HG03135 (cell line): ENCODE measurements around the gene TANGO6.
"Not testable (repeated sequence)": the region's sequence is repeated elsewhere in the genome, so short reads cannot be mapped to it uniquely, and the experiment has no call there.

Experiments used
- ATAC-seq: cut with Tn5 transposase; IDR thresholded peaks from one replicate; pipeline ENCODE4 v1.9.1; 2021; ENCODE audit warnings: mild to moderate bottlenecking, moderate library complexity; ENCODE audit not compliant: unreplicated experiment

TANGO6 gene

DNA sequence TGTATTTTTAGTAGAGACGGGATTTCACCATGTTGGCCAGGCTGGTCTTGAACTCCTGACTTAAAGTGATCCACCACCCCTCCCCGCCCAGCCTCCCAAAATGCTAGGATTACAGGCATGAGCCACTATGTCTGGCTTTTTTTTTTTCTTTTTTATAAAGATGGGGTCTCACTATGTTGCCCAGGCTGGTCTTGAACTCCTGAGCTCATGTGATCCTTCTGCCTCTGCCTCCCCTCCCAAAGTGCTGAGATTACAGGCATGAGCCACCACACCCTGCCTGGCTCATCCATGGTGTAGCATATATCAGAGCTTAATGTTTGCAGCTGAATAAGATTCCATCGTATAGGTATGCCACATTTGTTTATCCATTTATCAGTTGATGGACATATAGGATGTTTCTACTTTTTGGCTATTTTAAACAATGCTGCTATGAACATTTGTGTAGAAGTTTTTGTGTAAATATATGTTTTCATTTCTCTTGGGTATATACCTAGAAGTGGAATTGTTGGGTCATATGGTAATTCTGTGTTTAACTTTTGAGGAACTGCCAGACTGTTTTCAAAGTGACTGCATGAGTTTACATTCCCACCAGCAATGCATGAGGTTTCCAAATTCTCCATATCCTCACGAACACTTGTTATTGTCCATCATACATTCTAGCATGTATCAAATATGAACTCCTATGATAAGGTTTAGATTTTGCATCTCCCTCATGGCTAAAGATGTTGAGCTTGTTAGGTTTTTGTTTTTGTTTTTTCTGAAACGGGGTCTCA is 206.5 kb downstream of the TANGO6 start:
- no peak for ATAC-seq

DNA sequence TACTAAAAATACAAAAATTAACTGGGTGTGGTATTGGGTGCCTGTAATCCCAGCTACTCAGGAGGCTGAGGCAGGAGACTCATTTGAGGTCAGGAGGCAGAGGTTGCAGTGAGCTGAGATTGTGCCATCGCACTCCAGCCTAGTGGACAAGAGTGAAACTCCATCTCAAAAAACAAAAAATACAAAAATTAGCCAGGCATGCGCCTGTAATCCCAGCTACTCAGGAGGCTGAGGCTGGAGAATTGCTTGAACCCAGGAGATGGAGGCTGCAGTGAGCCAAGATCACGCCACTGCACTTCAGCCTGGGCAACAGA is 208.1 kb downstream of the TANGO6 start:
- ATAC-seq = not testable (repeated sequence)

DNA sequence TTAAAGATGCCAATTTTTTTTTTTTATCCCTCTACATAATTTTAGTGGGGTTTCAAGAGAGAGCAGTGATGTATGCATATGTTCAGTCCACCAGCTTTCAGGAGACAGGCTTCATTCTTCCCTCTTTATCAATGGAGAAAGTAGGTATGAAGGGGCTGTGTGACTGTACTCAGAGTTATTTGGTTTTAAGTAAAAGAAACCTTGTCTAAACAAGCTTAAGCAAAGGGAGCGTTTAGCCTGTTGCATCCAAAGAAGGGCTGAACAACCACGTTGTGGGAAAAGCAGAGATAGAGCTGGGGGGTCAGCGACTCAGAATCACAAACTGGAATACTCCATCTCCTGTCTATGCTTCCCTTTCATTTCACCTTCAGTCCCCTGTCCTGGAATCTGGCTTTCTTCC is 211.7 kb downstream of the TANGO6 start:
- ATAC-seq = no peak

DNA sequence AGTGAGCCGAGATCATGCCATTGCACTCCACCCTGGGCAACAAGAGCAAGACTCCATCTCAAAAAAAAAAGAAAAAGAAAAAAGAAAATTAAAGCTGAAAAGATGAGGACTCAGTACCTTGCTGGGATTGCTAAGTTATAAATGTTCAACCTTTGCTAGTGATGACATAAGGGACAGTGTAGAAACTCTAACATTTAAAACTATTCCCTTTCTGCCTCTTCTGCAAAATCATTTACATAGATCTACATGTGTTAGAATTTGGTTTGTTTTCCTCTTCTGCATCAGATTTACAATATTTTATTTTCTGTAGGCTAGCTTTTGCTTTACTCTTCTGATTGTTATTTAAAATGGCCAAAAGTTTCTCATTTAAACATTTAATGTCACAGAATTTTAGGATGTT is 212.6 kb downstream of the TANGO6 start:
- ATAC-seq = no peak

DNA sequence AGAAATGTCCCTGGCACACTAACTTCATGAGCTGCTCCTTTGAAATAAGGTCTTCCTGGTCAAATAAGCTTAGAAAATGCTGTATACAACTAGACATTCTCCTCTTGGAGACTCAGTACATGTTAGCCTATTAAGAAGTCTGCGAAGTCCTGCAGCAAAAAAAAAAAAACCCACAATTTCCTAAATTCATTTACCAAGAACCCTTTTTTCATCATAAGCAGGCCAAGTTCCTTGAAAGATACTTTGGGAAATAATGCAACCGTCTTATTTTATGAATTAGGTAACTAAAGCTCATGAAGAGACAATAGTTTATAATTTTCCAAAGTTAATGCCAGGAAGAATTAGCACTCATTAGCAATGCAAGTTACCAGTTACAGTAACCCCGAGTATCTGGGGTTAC is 213.1 kb downstream of the TANGO6 start:
- ATAC-seq = no peak

DNA sequence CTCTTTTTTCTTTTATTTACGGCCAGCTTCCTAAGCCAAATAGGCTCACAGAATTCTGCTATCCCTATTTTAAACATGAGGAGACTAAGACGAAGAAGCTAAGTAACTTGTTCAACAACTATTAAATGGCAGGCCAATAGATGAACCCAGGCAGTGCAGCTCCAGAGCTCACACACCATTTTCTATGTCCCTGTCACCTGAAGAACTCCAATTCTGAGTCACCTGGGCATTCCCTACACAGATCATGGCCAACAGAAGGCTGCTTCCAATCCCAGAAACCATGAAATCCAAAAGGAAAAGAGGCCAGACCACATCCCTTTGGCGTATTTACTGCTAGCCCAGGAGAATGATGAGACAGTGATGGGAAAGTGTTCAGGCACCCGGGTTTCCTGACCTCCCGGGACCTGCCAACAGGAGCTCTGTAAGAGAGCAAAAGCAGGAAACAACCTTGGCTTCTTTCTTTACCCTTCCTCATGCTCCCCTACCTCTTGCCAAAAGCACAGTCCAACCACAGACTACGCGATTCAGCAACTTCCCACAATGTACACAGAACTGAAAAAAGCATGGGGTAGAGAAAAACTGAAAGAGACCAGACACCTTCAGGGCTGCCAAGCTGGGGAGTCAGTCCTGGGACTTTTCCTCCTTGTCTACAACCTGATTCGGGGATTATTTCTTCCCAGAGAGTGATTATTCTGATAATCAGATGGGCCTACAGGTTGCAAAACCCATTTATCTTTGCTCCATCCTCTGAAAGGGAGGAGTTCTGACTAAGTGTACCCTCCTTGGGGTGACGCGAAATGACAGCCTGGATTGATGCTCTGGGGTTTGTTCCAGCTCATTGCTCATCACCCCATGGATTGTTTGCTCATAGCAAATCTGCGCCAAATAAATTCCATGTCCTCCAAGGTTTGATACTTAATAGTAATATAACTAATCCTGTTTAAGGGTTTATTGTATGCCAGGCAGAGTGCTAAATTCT is 214.4 kb downstream of the TANGO6 start:
- ATAC-seq = no peak

DNA sequence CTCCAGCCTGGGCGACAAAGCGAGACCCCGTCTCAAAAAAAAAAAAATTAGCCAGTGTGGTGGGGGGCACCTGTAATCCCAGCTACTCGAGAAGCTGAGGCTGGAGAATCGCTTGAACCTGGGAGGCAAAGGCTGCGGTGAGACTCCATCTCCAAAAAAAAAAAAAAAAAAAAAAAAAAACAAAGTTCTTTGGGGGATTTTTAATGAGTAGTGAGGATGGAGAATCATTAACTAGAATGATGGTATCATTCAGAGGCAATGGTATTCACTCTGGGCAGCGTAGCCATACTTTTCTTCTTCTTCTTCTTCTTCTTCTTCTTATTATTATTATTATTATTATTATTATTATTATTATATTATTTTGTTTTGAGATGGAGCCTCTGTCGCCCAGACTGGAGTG is 220.2 kb downstream of the TANGO6 start:
- not testable (repeated sequence) for ATAC-seq

DNA sequence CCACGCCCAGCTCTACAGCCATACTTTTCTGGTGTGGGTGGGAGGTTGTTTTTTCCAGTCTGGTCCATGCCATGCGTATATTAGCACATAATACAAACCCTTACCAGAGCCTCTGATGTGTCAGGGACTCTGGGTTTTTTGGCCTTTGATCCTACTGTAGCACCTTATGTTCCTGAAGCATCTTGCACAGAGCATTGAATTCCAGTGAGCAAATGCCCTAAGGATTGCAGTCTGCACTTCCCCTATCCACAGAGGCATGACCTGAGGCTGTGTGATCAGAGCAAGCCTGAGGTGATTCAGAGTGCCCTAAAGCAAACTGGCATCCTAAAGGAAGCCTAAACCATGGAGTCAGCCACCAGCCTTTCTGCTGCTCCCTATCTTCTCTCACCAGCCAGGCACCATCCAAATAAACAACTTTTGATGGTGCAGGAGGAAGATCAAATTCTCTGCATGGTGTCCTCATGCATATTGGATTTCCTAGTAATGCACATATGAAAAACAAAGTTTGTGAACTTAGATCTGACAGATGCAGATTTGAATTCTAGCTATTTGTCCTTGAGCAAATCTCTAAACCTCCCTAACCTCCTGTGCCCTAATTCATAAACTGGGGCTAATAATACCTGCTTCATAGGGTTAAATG is 220.9 kb downstream of the TANGO6 start:
- no peak for ATAC-seq

DNA sequence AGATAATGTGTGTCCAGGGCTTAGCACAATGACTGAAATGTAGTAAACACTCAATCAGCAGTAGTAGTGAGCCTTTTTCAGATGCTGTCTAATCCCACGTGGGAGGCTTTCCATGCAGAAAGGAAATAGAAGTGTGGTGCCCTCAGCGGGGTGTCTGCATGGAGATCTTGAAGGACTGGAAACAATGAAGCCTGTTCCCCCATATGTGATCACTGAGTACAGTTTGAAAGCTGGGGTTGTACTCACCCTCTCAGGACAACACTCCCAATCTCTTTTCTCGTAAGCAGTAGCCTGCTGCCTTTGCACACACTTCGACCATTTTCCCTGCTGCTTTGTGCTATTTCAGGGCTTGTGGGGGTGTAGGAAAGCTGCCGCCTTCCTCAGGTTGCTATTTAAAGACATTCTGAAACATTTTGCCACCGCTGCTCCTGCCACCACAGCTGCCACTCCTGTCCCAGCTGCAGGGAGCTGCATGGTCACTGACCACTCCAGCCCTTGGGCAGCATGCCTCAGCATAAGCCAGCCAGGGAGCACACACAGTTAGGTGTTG is 221.5 kb downstream of the TANGO6 start:
- no peak for ATAC-seq

DNA sequence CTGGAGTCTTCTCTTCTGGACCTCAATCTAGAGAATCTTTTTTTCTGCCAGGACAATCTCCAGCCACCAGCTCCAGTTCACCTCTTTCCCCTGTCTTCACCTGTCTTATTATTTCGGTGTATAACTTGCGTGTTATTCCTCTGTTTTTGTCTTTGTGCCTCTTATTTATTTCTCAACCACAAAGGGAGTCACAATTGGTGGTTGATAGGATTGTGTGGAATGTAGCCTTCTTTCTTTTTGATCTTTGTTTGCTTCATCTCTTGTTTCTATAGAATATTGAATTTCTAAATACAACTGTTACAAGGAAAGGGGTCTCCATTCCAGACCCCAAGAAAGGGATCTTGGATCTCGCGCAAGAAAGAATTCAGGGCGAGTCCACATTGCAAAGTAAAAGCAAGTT is 226.2 kb downstream of the TANGO6 start:
- no peak for ATAC-seq

DNA sequence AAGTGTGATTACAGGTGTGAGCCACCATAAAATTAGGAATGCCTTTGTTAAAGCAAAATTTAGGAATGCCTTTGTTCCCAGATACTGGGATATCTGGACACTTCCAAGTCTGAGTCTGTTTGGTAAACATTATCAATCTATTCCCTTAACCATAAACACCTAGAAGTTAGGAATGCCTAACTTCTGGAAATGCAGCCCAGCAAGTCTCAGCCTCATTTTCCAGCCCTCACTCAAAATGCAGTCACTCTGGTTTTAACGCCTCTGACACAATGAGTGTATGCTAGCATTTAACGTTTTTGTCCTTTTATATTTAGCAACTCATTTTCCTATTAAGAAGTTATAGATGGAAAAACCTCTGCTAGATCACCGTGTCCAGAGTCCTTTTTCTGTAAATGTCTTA is 227.7 kb downstream of the TANGO6 start:
- ATAC-seq = no peak

DNA sequence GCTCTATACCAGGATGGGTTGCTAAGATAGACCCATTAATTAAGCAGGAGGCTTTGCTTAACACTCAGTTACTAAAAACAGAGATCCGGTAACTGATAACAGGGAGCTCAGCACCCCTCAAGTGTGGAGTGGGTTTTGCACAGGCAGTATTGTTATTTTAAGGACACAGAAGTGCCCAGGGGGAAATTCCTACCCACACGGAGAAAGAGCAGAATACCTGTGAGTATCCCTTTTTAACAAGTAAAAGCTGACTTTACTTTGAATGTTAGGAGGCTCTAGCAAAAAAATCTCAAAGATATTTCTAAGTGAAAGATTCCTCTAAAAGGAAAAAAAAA is 229.3 kb downstream of the TANGO6 start:
- ATAC-seq = no peak

DNA sequence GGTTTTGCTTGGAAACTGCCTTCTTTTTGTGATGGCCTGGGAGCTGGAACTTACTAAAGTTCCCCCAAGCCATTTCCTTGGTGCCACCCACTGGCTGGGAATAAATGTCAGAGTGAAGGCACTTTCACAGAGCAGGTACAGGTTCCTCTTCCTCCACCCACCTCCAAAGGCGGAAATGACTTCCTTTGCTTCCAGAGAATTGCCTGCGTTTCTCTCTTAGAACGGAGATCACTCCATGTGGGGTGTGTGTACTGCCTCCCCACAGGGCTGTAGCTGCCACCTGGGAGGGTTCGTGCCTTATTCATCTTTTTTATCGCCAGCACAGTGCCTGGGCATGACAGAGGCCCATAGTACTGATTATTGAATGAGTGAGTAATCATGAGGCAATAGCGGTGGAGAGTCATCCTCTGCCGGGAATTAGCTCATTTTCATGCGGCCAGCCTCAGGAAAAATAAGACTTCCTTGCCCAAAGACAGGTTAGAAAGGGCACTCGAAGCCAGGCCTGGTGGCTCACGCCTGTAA is 229.9 kb downstream of the TANGO6 start:
- no peak for ATAC-seq

DNA sequence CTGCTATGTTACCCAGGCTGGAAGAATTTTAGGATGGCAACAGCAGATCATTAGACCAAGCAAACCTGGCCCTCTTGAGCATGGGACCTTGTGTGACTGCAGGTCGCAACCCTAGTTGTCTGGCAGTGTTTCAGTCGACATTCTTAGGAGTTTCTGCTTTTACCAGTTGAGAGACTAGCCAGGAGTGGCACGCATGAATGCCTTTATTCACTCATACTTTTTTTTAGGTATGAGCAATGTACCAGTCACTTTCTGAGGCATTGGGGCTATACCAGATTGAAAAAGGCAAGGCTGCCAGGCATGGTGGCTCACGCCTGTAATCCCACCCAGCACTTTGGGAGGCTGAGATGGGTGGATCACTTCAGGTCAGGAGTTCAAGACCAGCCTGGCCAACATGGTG is 233.9 kb downstream of the TANGO6 start:
- no peak for ATAC-seq

DNA sequence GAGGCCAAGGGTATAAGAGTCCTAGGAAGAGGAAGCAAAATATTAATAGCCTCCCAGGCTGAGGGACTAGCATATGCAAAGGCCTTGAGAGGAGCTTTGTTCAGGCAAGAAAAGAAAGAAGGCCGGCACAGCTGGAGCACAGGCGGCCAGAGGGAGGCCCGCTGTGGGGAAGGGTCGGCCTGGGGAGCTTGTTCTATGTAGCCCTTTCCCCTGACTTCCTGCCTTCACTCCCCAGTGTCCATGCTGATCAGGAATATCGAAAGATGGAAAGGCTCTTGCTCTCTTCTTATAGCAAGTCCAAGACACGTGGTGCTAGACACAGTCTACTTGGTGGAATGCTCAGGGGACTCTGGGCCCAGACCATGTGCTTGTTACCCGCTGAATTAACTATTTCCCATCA is 234.7 kb downstream of the TANGO6 start:
- no peak for ATAC-seq

DNA sequence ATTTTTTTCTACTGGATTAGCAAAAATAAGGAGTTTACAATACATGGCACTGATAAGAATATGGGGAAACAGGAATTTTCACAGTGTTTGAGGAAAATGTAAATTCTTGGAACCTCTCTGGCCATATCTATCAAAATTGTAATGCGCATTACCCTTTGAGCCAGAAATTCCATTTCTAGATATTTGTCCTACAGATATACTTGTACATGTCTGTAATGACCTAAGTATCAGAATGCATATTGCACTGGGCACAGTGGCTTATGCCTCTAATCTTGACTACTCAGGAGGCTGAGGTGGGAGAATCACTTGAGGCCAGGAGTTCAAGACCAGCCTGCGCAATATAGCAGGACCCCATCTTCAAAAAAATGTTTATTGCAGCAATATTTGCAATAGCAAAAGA is 236.4 kb downstream of the TANGO6 start:
- ATAC-seq = no peak

DNA sequence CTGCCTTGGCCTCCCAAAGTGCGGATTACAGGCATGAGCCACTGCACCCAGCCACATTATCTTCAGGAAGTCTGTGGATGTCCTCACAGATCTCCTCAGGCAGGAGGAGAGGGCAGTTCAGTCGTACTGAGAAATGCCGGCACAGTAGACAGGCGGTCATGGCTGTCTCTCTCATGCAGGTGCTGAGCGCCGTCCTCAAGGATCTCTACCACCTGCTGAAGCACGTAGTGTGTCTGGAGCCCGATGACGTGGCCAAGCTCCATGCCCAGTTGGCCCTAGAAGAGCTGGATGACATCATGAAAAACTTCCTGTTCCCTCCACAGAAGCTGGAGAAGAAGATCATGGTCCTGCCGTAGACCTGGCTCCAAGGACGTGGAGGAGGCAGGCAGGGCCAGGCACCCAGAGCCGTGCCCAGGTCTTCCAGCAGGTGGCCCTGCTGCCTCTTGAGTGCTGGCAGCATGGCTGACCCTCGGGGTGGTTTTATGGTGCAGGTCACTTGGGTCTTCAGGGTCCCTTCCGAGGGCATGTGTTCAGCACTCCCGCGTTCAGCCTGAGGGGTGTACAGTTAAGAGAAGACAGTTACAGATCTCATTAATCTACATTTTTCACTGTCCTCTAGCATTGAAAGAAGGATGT is 240.1 kb downstream of the TANGO6 start:
- ATAC-seq = no peak

DNA sequence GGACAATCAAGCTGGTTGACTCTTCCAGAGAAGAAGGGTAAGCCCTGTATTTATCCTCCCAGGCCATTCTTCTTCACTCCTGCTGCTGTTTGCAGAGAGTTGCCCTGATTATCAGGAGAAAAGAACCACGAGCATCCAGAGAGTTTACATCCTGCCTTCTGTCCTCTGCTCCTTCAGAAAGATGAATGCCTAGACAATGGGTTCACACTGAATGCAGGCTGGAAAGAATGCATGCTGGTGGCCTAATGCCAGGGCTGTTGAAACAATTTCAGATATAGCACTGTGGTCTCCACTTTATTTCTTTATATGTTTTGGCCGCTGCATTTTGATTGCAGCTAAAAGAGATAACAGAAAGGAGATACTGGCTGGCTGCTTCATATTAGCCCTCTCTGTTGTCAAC is 241.0 kb downstream of the TANGO6 start:
- ATAC-seq = no peak

DNA sequence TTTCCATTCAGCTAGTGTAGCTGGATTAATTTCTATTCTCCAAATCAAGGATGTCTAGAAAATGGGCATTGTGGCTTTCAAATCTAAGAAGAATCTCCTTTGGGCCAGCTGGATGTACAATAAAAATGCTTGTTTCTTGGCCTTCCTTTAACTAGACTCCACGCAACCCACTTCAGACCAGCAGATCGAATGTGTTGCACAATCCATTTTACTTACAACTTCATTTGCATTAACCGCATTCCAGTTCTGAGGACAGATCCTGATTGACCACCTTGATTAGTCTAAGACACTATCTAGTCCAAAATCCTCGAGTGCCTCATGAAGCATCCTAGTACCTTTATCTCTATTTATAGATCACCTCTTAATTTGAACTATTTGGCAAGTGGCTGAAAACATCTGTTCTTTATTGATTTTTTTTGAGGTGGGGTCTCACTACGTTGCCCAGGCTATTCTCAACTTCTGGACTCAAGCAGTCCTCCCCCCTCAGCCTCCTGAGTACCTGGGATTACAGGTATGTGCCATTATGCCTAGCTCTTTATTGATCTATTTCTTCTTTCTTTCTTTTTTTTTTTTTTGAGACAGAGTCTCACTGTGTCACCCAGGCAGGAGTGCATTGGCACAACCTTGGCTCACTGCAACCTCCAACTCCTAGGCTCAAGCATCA is 241.8 kb downstream of the TANGO6 start:
- ATAC-seq = no peak

DNA sequence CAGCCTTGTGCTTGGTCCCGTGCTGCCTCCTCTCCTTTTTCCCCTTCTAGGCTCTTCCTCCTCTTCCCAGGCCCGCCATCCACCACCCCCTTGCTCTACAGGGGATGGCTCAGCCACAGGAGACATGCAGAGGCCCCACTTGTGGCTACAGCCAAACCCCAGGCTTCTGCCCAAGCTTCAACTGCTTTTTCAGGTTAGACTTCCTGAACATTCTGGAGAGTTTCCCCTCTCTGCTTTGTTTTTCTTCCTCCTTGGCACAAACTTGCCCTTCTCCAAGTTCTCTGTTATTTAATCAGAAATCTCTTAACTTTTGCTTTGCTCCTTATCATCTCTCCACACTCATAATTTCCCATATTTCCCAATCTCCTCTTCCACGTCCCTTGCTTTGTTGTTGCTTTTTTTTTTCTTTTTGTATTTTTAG is 243.8 kb downstream of the TANGO6 start:
- no peak for ATAC-seq
